WTC11 (cell line): Measurements from ENCODE around the gene SLC24A3. TPM values are rescaled to one million over a fixed set of nuclear protein-coding genes. Genes with fewer than 3 reads are reported as not detected.

Experiments used
- ATAC-seq: fragments of 200-7000 bp; cut with Tn5 transposase; 2 replicates; pipeline ENCODE4 v1.10.0; 2021; ENCODE audit warnings: mild to moderate bottlenecking, moderate library complexity
- CTCF ChIA-PET: fragments of 300-600 bp; sonication (Branson Sonifier 250); formaldehyde crosslinking; loops from one replicate; lab custom pipeline; 2021; ENCODE audit warnings: antibody characterized with exemption; lab: Charles Lee
- POLR2A ChIA-PET: fragments of 350-600 bp; sonication (Branson Sonifier 250); formaldehyde crosslinking; loops from one replicate; lab custom pipeline; 2021; ENCODE audit warnings: antibody characterized with exemption; lab: Charles Lee
- DNase-seq: peaks from one replicate; pipeline ENCODE4 v3.0.0; 2021; ENCODE audit warnings: low spot score
- H3K27ac Mint-ChIP-seq: 2 replicates; pipeline ENCODE4 v1.8.0; 2021; ENCODE audit warnings: mixed read lengths
- H3K27me3 Mint-ChIP-seq: 2 replicates; pipeline ENCODE4 v1.8.0; 2021; ENCODE audit warnings: low read depth, mild to moderate bottlenecking, moderate library complexity, mixed read lengths
- H3K36me3 Mint-ChIP-seq: 2 replicates; pipeline ENCODE4 v1.8.0; 2021; ENCODE audit warnings: mixed read lengths
- H3K4me1 Mint-ChIP-seq: 2 replicates; pipeline ENCODE4 v1.8.0; 2022; ENCODE audit warnings: mixed read lengths
- H3K4me3 Mint-ChIP-seq: 2 replicates; pipeline ENCODE4 v1.8.0; 2021; ENCODE audit warnings: mild to moderate bottlenecking, moderate library complexity, mixed read lengths
- H3K9me3 Mint-ChIP-seq: 2 replicates; pipeline ENCODE4 v1.8.0; 2021; ENCODE audit warnings: mixed read lengths
- FOXP1 ChIP-seq: sonication (generic); formaldehyde crosslinking; IDR thresholded peaks from 2 replicates; pipeline ENCODE4 v1.8.0; 2022; ENCODE audit warnings: missing genetic modification reagents, mild to moderate bottlenecking, moderate library complexity, borderline replicate concordance
- FOXP4 ChIP-seq: sonication (generic); formaldehyde crosslinking; IDR thresholded peaks from 2 replicates; pipeline ENCODE4 v1.8.0; 2022; ENCODE audit warnings: mild to moderate bottlenecking, missing genetic modification reagents
- GRHL2 ChIP-seq: fragments of 250-450 bp; sonication (Bioruptor Pico); IDR thresholded peaks from 2 replicates; pipeline ENCODE4 v1.8.0; 2022; ENCODE audit warnings: mild to moderate bottlenecking, moderate library complexity; ENCODE audit not compliant: insufficient replicate concordance, severe bottlenecking
- MYBL2 ChIP-seq: sonication (generic); formaldehyde crosslinking; IDR thresholded peaks from 2 replicates; pipeline ENCODE4 v1.8.1; 2023; ENCODE audit warnings: mild to moderate bottlenecking, moderate library complexity, missing genetic modification reagents
- NR2C2 ChIP-seq: sonication (generic); formaldehyde crosslinking; IDR thresholded peaks from 2 replicates; pipeline ENCODE4 v1.8.0; 2022; ENCODE audit warnings: mild to moderate bottlenecking, missing genetic modification reagents
- OVOL2 ChIP-seq: fragments of 250-450 bp; sonication (Bioruptor Pico); IDR thresholded peaks from 2 replicates; pipeline ENCODE4 v1.9.0; 2021; ENCODE audit warnings: mild to moderate bottlenecking, borderline replicate concordance
- SP1 ChIP-seq: sonication (generic); formaldehyde crosslinking; conservative IDR thresholded peaks from 2 replicates; pipeline ENCODE4 v1.8.1; 2022; ENCODE audit warnings: missing genetic modification reagents
- TEAD1 ChIP-seq: sonication (generic); formaldehyde crosslinking; IDR thresholded peaks from 2 replicates; pipeline ENCODE4 v1.8.0; 2022; ENCODE audit warnings: mild to moderate bottlenecking, missing genetic modification reagents
- TEAD4 ChIP-seq: sonication (generic); formaldehyde crosslinking; IDR thresholded peaks from 2 replicates; pipeline ENCODE4 v1.8.0; 2022; ENCODE audit warnings: mild to moderate bottlenecking, missing genetic modification reagents
- ZNF138 ChIP-seq: sonication (generic); formaldehyde crosslinking; conservative IDR thresholded peaks from 2 replicates; pipeline ENCODE4 v1.8.1; 2022; ENCODE audit warnings: mild to moderate bottlenecking, moderate library complexity, missing genetic modification reagents
- ZNF263 ChIP-seq: sonication (generic); formaldehyde crosslinking; IDR thresholded peaks from 2 replicates; pipeline ENCODE4 v1.8.1; 2022; ENCODE audit warnings: low read depth, mild to moderate bottlenecking, moderate library complexity, missing genetic modification reagents
- ZNF423 ChIP-seq: fragments of 250-450 bp; sonication (Bioruptor Pico); IDR thresholded peaks from 2 replicates; pipeline ENCODE4 v2.1.2; 2022; ENCODE audit warnings: mild to moderate bottlenecking, moderate library complexity
- ZNF425 ChIP-seq: fragments of 250-450 bp; sonication (Bioruptor Pico); conservative IDR thresholded peaks from 2 replicates; pipeline ENCODE4 v1.9.0; 2021; ENCODE audit warnings: mild to moderate bottlenecking
- total RNA-seq: library from RNA; stranded (reverse); gene quantifications from 3 replicates; pipeline ENCODE4 v1.2.3, GENCODE V29; 2021
- TF ChIP-seq, protein P1 (sequence below): sonication (generic); formaldehyde crosslinking; IDR thresholded peaks from 2 replicates; pipeline ENCODE4 v1.8.1; 2023; ENCODE audit warnings: mild to moderate bottlenecking, missing genetic modification reagents, borderline replicate concordance
- TF ChIP-seq, protein P2 (sequence below): sonication (generic); formaldehyde crosslinking; IDR thresholded peaks from 2 replicates; pipeline ENCODE4 v1.8.0; 2023; ENCODE audit warnings: missing genetic modification reagents
- TF ChIP-seq, protein P3 (sequence below): fragments of 250-450 bp; sonication (Bioruptor Pico); IDR thresholded peaks from 2 replicates; pipeline ENCODE4 v2.1.2; 2022; ENCODE audit warnings: mild to moderate bottlenecking, moderate library complexity

Gene SLC24A3
- total RNA-seq, 1 experiment from 2014 or later = 5.7 TPM

GRCh38 chr20:19495905-19496703, 283.7 kb downstream of the SLC24A3 start (continued):
- TF ChIP-seq TEAD1 (CRISPR knock-in tag) (no peak), ZNF138 (CRISPR knock-in tag) (no peak)

GRCh38 chr20:19497064-19497463, 284.6 kb downstream of the SLC24A3 start:
- no peak for ATAC-seq

More at GRCh38 chr20:19497064-19497463, 284.6 kb downstream of the SLC24A3 start:
- no peak for DNase-seq
- no peaks in the 10 kb centered on the region for H3K36me3 Mint-ChIP-seq
- no peak for TF ChIP-seq OVOL2 (CRISPR knock-in tag)
- TF ChIP-seq, protein P1, sequence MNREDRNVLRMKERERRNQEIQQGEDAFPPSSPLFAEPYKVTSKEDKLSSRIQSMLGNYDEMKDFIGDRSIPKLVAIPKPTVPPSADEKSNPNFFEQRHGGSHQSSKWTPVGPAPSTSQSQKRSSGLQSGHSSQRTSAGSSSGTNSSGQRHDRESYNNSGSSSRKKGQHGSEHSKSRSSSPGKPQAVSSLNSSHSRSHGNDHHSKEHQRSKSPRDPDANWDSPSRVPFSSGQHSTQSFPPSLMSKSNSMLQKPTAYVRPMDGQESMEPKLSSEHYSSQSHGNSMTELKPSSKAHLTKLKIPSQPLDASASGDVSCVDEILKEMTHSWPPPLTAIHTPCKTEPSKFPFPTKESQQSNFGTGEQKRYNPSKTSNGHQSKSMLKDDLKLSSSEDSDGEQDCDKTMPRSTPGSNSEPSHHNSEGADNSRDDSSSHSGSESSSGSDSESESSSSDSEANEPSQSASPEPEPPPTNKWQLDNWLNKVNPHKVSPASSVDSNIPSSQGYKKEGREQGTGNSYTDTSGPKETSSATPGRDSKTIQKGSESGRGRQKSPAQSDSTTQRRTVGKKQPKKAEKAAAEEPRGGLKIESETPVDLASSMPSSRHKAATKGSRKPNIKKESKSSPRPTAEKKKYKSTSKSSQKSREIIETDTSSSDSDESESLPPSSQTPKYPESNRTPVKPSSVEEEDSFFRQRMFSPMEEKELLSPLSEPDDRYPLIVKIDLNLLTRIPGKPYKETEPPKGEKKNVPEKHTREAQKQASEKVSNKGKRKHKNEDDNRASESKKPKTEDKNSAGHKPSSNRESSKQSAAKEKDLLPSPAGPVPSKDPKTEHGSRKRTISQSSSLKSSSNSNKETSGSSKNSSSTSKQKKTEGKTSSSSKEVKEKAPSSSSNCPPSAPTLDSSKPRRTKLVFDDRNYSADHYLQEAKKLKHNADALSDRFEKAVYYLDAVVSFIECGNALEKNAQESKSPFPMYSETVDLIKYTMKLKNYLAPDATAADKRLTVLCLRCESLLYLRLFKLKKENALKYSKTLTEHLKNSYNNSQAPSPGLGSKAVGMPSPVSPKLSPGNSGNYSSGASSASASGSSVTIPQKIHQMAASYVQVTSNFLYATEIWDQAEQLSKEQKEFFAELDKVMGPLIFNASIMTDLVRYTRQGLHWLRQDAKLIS (CRISPR knock-in tag) = no peak
- no peak for TF ChIP-seq GRHL2 (CRISPR knock-in tag)
- TF ChIP-seq ZNF425 (CRISPR knock-in tag) = no peak
- no peak for TF ChIP-seq NR2C2 (CRISPR knock-in tag)
- TF ChIP-seq, protein P2, sequence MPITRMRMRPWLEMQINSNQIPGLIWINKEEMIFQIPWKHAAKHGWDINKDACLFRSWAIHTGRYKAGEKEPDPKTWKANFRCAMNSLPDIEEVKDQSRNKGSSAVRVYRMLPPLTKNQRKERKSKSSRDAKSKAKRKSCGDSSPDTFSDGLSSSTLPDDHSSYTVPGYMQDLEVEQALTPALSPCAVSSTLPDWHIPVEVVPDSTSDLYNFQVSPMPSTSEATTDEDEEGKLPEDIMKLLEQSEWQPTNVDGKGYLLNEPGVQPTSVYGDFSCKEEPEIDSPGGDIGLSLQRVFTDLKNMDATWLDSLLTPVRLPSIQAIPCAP (CRISPR knock-in tag) = no peak
- no peak for TF ChIP-seq TEAD4 (CRISPR knock-in tag)
- no peak for TF ChIP-seq FOXP1
- no peak for TF ChIP-seq MYBL2
- TF ChIP-seq, protein P3, sequence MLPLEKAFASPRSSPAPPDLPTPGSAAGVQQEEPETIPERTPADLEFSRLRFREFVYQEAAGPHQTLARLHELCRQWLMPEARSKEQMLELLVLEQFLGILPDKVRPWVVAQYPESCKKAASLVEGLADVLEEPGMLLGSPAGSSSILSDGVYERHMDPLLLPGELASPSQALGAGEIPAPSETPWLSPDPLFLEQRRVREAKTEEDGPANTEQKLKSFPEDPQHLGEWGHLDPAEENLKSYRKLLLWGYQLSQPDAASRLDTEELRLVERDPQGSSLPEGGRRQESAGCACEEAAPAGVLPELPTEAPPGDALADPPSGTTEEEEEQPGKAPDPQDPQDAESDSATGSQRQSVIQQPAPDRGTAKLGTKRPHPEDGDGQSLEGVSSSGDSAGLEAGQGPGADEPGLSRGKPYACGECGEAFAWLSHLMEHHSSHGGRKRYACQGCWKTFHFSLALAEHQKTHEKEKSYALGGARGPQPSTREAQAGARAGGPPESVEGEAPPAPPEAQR (CRISPR knock-in tag) = no peak
- no peak for TF ChIP-seq SP1
- no peak for TF ChIP-seq FOXP4 (CRISPR knock-in tag)
- no peak for TF ChIP-seq ZNF423 (CRISPR knock-in tag)
- no peak for TF ChIP-seq ZNF263 (CRISPR knock-in tag)
- TF ChIP-seq, all 79 proteins: peak for 0
- ChIA-PET POLR2A (no interaction called here), CTCF (no interaction called here)
- Mint-ChIP-seq H3K9me3 (no peaks in the 10 kb centered on the region; the same call in 1 of the 2 replicates), H3K4me1 (peaks cover 2% of the 10 kb centered on the region; the same call in 1 of the 2 replicates), H3K27me3 (no peaks in the 10 kb centered on the region), H3K4me3 (no peak overlapping the region), H3K27ac (no peak overlapping the region)
